NCI-H1694 (cell line): ENCODE measurements around the gene SMIM35.

ENCODE experiments used
- DNase-seq: peaks from one replicate; lab custom pipeline; 2025; lab: John Stamatoyannopoulos, UW

The SMIM35 gene

GRCh38 chr11:118002541-118003423, 84.0 kb downstream of the SMIM35 start:
- no peak for DNase-seq

GRCh38 chr11:118002010-118002540, 84.7 kb downstream of the SMIM35 start:
- DNase-seq = no peak

DNA sequence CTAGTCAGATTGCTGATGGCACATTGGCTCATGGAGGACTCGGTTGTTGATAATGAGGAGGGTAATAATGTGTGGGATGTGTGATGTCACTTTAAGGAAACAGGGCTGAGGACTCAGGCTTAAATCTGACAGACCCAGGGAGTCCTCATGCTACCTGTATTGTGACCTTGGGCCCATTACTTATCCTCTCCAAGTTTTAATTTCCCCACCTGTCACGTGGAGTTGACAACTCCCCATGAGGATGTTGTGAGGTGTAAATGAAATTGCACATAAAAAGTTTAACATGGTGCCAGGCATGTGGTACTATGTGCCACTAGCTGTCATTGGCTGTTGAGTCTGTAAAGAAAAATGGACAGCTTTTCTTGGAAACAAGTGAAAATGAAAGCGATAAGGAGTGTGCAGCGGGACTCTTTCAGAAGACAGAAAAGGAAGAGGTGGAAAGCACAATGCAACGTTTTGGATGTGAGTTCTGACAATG, 85.2 kb downstream of the SMIM35 start:
- no peak for DNase-seq

- DNase-seq = no peak
Measured at GRCh38 chr11:118000850-118001228, 85.9 kb downstream of the SMIM35 start.

DNA sequence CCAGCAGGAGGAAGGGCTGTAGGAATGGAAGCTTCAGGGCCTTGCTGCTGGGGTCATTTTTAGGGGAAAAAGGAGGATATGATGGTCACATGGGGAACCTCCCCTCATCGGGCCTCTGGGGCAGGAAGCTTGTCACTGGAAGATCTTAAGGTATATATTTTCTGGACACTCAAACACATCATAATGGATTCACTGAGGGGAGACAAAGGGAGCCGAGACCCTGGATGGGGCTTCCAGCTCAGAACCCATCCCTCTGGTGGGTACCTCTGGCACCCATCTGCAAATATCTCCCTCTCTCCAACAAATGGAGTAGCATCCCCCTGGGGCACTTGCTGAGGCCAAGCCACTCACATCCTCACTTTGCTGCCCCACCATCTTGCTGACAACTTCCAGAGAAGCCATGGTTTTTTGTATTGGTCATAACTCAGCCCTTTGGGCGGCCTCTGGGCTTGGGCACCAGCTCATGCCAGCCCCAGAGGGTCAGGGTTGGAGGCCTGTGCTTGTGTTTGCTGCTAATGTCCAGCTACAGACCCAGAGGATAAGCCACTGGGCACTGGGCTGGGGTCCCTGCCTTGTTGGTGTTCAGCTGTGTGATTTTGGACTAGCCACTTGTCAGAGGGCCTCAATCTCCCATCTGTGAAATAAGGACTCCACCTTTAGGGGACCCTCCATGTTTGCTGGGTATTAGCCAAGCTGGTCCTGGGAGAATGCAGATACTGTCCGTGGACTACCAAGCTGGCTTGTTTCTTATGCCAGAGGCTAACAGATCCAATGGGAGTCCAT, 86.5 kb downstream of the SMIM35 start:
- no peak for DNase-seq

DNA sequence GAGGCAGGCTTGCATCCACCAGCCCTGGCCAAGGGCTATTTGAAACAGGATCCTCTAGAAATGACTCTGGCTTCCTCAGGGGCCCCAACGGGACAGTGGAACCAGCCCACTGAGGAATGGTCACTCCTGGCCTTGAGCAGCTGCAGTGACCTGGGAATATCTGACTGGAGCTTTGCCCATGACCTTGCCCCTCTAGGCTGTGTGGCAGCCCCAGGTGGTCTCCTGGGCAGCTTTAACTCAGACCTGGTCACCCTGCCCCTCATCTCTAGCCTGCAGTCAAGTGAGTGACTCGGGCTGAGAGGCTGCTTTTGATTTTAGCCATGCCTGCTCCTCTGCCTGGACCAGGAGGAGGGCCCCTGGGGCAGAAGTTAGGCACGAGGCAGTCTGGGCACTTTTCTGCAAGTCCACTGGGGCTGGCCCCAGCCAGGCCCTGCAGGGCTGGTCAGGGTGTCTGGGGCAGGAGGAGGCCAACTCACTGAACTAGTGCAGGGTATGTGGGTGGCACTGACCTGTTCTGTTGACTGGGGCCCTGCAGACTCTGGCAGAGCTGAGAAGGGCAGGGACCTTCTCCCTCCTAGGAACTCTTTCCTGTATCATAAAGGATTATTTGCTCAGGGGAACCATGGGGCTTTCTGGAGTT, 87.3 kb downstream of the SMIM35 start:
- DNase-seq = no peak

DNA sequence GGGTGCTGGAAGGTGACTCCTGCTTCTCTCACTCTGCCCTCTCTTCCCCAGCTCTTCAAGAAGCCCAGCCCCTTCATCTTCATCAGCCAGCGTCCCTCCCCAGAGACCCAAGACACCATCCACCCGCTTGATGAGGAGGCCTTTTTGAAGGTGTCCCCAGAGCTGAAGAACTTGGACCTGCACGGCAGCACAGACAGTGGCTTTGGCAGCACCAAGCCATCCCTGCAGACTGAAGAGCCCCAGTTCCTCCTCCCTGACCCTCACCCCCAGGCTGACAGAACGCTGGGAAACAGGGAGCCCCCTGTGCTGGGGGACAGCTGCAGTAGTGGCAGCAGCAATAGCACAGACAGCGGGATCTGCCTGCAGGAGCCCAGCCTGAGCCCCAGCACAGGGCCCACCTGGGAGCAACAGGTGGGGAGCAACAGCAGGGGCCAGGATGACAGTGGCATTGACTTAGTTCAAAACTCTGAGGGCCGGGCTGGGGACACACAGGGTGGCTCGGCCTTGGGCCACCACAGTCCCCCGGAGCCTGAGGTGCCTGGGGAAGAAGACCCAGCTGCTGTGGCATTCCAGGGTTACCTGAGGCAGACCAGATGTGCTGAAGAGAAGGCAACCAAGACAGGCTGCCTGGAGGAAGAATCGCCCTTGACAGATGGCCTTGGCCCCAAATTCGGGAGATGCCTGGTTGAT, 88.0 kb downstream of the SMIM35 start:
- DNase-seq = no peak

- DNase-seq = no peak
Measured at GRCh38 chr11:117997823-117998579, 88.8 kb downstream of the SMIM35 start.

GRCh38 chr11:117997406-117997805, 89.4 kb downstream of the SMIM35 start:
- DNase-seq = no peak

DNA sequence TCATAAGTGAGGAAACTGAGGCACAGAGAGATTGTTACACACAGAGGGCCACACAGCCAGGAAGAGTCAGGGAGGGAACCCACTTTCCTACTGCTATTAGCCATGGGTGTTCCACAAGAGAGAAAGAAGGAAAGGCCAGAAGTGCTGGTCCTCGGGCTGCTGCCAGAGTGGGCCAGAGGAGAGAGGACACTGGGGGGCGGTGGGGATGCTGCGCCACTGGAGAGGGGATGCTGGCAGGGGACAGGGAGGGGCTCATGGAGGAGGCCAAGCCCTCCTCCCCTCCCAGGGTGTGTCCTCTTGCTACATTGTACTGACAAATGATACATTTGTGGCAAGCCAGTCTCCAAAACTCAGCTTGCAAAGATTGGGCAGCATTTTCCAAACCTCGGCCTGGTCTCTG, 90.7 kb downstream of the SMIM35 start:
- DNase-seq = no peak

- DNase-seq = no peak
Measured at GRCh38 chr11:117995472-117995871, 91.3 kb downstream of the SMIM35 start.

GRCh38 chr11:117993988-117994745, 92.6 kb downstream of the SMIM35 start:
- no peak for DNase-seq

DNA sequence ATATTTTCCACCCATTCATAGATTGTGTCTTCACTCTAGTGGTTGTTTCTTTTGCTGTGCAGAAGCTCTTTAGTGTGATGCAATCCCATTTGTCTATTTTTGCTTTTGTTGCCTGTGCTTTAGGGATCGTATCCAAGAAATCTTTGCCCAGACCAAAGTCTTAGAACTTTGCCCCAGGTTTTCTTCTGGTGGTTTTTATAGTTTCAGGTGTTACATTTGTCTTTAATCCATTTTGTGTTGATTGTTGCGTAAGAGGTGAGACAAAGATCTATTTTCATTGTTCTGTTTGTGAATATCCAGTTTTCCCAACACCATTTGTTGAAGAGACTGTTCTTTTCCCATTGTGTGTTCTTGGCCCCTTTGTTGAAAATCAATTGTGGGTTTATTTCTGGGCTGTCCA, 94.1 kb downstream of the SMIM35 start:
- no peak for DNase-seq

- no peak for DNase-seq
Measured at GRCh38 chr11:117992136-117992535, 94.6 kb downstream of the SMIM35 start.

- DNase-seq = no peak
Measured at GRCh38 chr11:117989351-117990102, 97.2 kb downstream of the SMIM35 start.

- no peak for DNase-seq
Measured at GRCh38 chr11:117986981-117987574, 99.7 kb downstream of the SMIM35 start.

GRCh38 chr11:117985953-117986887, 100.5 kb downstream of the SMIM35 start, which contains the start of gene IL10RA:
IL10RA (plus strand) TSS chr11:117986394; CDS start chr11:117986468, 74 bp downstream.
- DNase-seq = no peak

GRCh38 chr11:117984476-117984875, 102.3 kb downstream of the SMIM35 start:
- DNase-seq = no peak
